Medulla oblongata (tissue), 1 donor: ENCODE data around the gene GFPT2.
A peak's percentile ranks its signal among the peaks of the same experiment; 100 is the strongest.
"Not testable (repeated sequence)": the region's sequence is repeated elsewhere in the genome, so short reads cannot be mapped to it uniquely, and the experiment has no call there.

Experiments
- DNase-seq: peaks from one replicate; pipeline ENCODE4 v3.0.0-alpha.2; 2015; ENCODE audit errors: extremely low spot score

GFPT2 gene

GRCh38 chr5:180304431-180305375, 48.4 kb downstream of the GFPT2 start:
- DNase-seq: no peak

- no peak for DNase-seq
Observed at GRCh38 chr5:180304016-180304292, 49.2 kb downstream of the GFPT2 start.

GRCh38 chr5:180303226-180304015, 49.7 kb downstream of the GFPT2 start:
- DNase-seq: no peak

- no peak for DNase-seq
Observed at GRCh38 chr5:180302256-180302655, 50.9 kb downstream of the GFPT2 start.

- no peak for DNase-seq
Observed at GRCh38 chr5:180301253-180301652, 51.9 kb downstream of the GFPT2 start.

- DNase-seq: no peak
Observed at GRCh38 chr5:180299526-180299925, 53.6 kb downstream of the GFPT2 start.

GRCh38 chr5:180299014-180299413, 54.1 kb downstream of the GFPT2 start:
- DNase-seq: not testable (repeated sequence)

- DNase-seq: no peak
Observed at GRCh38 chr5:180297587-180298282, 55.4 kb downstream of the GFPT2 start.

GRCh38 chr5:180296771-180297170, 56.4 kb downstream of the GFPT2 start:
- DNase-seq: no peak

- DNase-seq: no peak
Observed at GRCh38 chr5:180294913-180295555, 58.1 kb downstream of the GFPT2 start.

GRCh38 chr5:180294411-180294810, 58.7 kb downstream of the GFPT2 start:
- DNase-seq: peak; percentile 53

- peak; percentile 92 for DNase-seq
Observed at GRCh38 chr5:180291943-180292831, 60.9 kb downstream of the GFPT2 start, which contains the start of gene MAPK9. Gene MAPK9, minus strand, starts transcription at chr5:180292083. Its CDS starts 11,522 bp downstream, at chr5:180280561.

GRCh38 chr5:180291234-180291940, 61.7 kb downstream of the GFPT2 start:
- peak; percentile 12 for DNase-seq

- DNase-seq: no peak
Observed at GRCh38 chr5:180290568-180291233, 62.4 kb downstream of the GFPT2 start.

GRCh38 chr5:180289966-180290365, 63.2 kb downstream of the GFPT2 start:
- DNase-seq: no peak

- no peak for DNase-seq
Observed at GRCh38 chr5:180289433-180289832, 63.7 kb downstream of the GFPT2 start.

- no peak for DNase-seq
Observed at GRCh38 chr5:180287868-180288267, 65.3 kb downstream of the GFPT2 start.

- DNase-seq: no peak
Observed at GRCh38 chr5:180287404-180287803, 65.7 kb downstream of the GFPT2 start.

GRCh38 chr5:180284149-180284548, 69.0 kb downstream of the GFPT2 start:
- DNase-seq: peak; percentile 80
